ENCODE measurements around the gene LARP4.

LARP4 gene

GRCh38 chr12:50400638-50401499, at the start of gene LARP4:
TSS of gene LARP4 (plus strand) at chr12:50400885. CDS start at chr12:50401011, 126 bp downstream.
- peak within 1 kb of the TSS; percentile 76 for H3K4me3 ChIP-seq (ENCODE audit: low read length)

GRCh38 chr12:50351120-50352043, 49.3 kb upstream of the LARP4 start:
- no peak overlapping the region for H3K4me3 ChIP-seq (ENCODE audit: low read length)
- no peak for DNase-seq (ENCODE audit: low read depth)
- no peak for TF ChIP-seq CTCF (conservative IDR thresholded peaks at IDR 0.05; ENCODE audit: low read length)

More at GRCh38 chr12:50400638-50401499, at the start of gene LARP4:
- no peak; the same call in 1 of the 2 replicates for TF ChIP-seq CTCF (conservative IDR thresholded peaks at IDR 0.05; ENCODE audit: low read length)
- DNase-seq (ENCODE audit: low read depth), result peak; percentile 89

GRCh38 chr12:50353404-50353803, 47.3 kb upstream of the LARP4 start:
- no peak for DNase-seq (ENCODE audit: low read depth)
- TF ChIP-seq CTCF (conservative IDR thresholded peaks at IDR 0.05; ENCODE audit: low read length), result no peak
- H3K4me3 ChIP-seq (ENCODE audit: low read length), result no peak overlapping the region

- TF ChIP-seq CTCF (conservative IDR thresholded peaks at IDR 0.05; ENCODE audit: low read length), result no peak
- H3K4me3 ChIP-seq (ENCODE audit: low read length), result 0 out of 2 replicates have a peak overlapping the region, but pooled peaks have one; percentile 8
- peak; percentile 8 for DNase-seq (ENCODE audit: low read depth)
Measured at GRCh38 chr12:50353869-50354593, 46.7 kb upstream of the LARP4 start.

GRCh38 chr12:50354908-50355307, 45.8 kb upstream of the LARP4 start:
- no peak for TF ChIP-seq CTCF (conservative IDR thresholded peaks at IDR 0.05; ENCODE audit: low read length)
- no peak for DNase-seq (ENCODE audit: low read depth)

GRCh38 chr12:50355365-50355764, 45.3 kb upstream of the LARP4 start:
- DNase-seq (ENCODE audit: low read depth), result no peak
- no peak for TF ChIP-seq CTCF (conservative IDR thresholded peaks at IDR 0.05; ENCODE audit: low read length)
- H3K4me3 ChIP-seq (ENCODE audit: low read length), result no peak overlapping the region

More at GRCh38 chr12:50354908-50355307, 45.8 kb upstream of the LARP4 start:
- no peak overlapping the region for H3K4me3 ChIP-seq (ENCODE audit: low read length)
